ENCODE data around the gene EIF4E3.

- no peak for TF ChIP-seq EZH2 (IDR thresholded peaks at IDR 0.05)
- TF ChIP-seq POLR2AphosphoS5 (IDR thresholded peaks at IDR 0.05; ENCODE audit: borderline replicate concordance, low read depth, low read length): no peak
- TF ChIP-seq FOXP2 (optimal IDR thresholded peaks at IDR 0.05; ENCODE audit: control extremely low read depth, extremely low read length, insufficient read depth): no peak
Observed at GRCh38 chr3:71752831-71753700, 27.9 kb upstream of the EIF4E3 start.

Measured in SK-N-MC (cell line).